Small intestine (tissue), 7 donors: ENCODE results near the gene SPIRE2. TPM values are rescaled to one million over a fixed set of nuclear protein-coding genes. Genes with fewer than 3 reads are reported as not detected.
A peak's percentile ranks its signal among the peaks of the same experiment; 100 is the strongest.

ENCODE experiments used
- DNase-seq, 2 donors: peaks; one replicate each; pipeline versions ENCODE4 v3.0.0 to v3.0.0-alpha.2; 2013
- FAIRE-seq: peaks from 2 replicates; lab custom pipeline; 2012; peaks lifted over from hg19 to GRCh38; lab: Jason Lieb, UNC
- H3K27ac ChIP-seq, 3 donors: one replicate each; pipeline ENCODE4 v1.5.1; 2013; ENCODE audit warnings: low read length in 2 of 3, mild to moderate bottlenecking in 2 of 3, control low read depth in 1 of 3, inconsistent platforms in 1 of 3, low read depth in 1 of 3, moderate library complexity in 1 of 3
- H3K27me3 ChIP-seq, 3 donors: one replicate each; pipeline ENCODE4 v1.6.1; 2013; ENCODE audit warnings: low read length in 3 of 3, inconsistent platforms in 1 of 3; ENCODE audit not compliant: control insufficient read depth in 3 of 3, insufficient read depth in 3 of 3
- H3K36me3 ChIP-seq, 3 donors: one replicate each; pipeline ENCODE4 v1.6.1; 2013; ENCODE audit warnings: low read length in 3 of 3, inconsistent platforms in 1 of 3, low read depth in 1 of 3, mild to moderate bottlenecking in 1 of 3, moderate library complexity in 1 of 3; ENCODE audit not compliant: control insufficient read depth in 3 of 3, insufficient read depth in 2 of 3
- H3K4me1 ChIP-seq, 3 donors: one replicate each; pipeline ENCODE4 v1.6.1; 2013; ENCODE audit warnings: low read length in 2 of 3, inconsistent platforms in 1 of 3, low read depth in 1 of 3, mild to moderate bottlenecking in 1 of 3, moderate library complexity in 1 of 3; ENCODE audit not compliant: control insufficient read depth in 3 of 3, insufficient read depth in 2 of 3
- H3K4me3 ChIP-seq, 3 donors: one replicate each; pipeline ENCODE4 v1.5.1; 2013; ENCODE audit warnings: low read length in 3 of 3, control low read depth in 1 of 3, inconsistent platforms in 1 of 3, low read depth in 1 of 3, mild to moderate bottlenecking in 1 of 3, moderate library complexity in 1 of 3
- H3K9me3 ChIP-seq, 2 donors: one replicate each; pipeline ENCODE4 v1.6.1; 2013; ENCODE audit warnings: low read depth in 1 of 2, low read length in 1 of 2; ENCODE audit not compliant: control insufficient read depth in 2 of 2, insufficient read depth in 1 of 2
- WGBS, 3 donors: extraction: QIAGEN DNeasy Blood & Tissue Kit; methylation state at CpG; one replicate each; pipeline ENCODE4 v1.1.7; 2013; 5-methylcytosine and 5-hydroxymethylcytosine counted together
- polyA plus RNA-seq, 4 donors: library from polyadenylated mRNA; stranded (reverse) in 3 of 4; unstranded in 1 of 4; fragments of 200-250 nt in 3 of 4; fragments of 120-200 nt in 1 of 4; gene quantifications; one replicate each; pipeline versions ENCODE4 v1.2.1 to v1.2.3, GENCODE V29; 2013
- donor health status: healthy with polysubstance abuse.
- donor health status: control.
- donor health status: control.
- donor health status: Bipolar disorder and iron deficiency.
- donor health status: healthy.

Gene SPIRE2
- polyA plus RNA-seq, 4 donors = 19.6 to 61.5 (median 44.9) TPM

DNA sequence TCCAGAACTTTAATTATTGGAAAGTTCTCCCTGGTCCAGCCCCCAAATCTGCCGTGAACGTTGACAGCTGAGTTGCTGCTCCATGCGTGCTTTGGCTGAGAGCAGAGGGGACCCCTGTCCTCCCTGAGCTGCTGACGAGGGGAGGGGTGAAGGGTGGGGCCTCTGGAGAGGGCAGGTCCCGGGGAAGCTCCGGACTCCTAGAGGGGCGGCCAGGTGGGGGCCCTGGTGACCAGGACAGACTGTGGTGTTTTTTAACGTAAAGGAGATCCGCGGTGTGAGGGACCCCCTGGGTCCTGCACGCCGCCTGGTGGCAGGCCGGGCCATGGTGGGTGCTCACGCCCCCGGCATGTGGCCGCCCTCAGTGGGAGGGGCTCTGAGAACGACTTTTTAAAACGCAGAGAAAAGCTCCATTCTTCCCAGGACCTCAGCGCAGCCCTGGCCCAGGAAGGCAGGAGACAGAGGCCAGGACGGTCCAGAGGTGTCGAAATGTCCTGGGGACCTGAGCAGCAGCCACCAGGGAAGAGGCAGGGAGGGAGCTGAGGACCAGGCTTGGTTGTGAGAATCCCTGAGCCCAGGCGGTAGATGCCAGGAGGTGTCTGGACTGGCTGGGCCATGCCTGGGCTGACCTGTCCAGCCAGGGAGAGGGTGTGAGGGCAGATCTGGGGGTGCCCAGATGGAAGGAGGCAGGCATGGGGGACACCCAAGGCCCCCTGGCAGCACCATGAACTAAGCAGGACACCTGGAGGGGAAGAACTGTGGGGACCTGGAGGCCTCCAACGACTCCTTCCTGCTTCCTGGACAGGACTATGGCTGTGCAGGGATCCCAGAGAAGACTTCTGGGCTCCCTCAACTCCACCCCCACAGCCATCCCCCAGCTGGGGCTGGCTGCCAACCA, 90.4 kb downstream of the SPIRE2 start, which contains the start of gene MC1R:
TSS of gene MC1R (plus strand) at position 410 of the 895 bp plus-strand sequence. CDS start at position 807, 397 bp downstream.
- H3K36me3 ChIP-seq = peaks cover 0 to 1% (median 0%) of the 10 kb centered on the region in 3 donors
- peak within 1 kb of the TSS in 2 of 3 donors; percentile 14 to 25 for H3K4me3 ChIP-seq
- WGBS, 3 donors = 4 to 7% (median 5%) methylated on average over 16 to 23 of the region's 23 CpGs
- peaks cover 2 to 32% (median 13%) of the 10 kb centered on the region in 3 donors for H3K4me1 ChIP-seq
- H3K27ac ChIP-seq = peak within 1 kb of the TSS in 1 of 3 donors; percentile 21
- H3K27me3 ChIP-seq = peaks cover 0 to 52% (median 0%) of the 10 kb centered on the region in 3 donors
- no peak for FAIRE-seq
- DNase-seq = peak in 1 of 2 donors; percentile 38
- no peaks in the 10 kb centered on the region for H3K9me3 ChIP-seq

DNA sequence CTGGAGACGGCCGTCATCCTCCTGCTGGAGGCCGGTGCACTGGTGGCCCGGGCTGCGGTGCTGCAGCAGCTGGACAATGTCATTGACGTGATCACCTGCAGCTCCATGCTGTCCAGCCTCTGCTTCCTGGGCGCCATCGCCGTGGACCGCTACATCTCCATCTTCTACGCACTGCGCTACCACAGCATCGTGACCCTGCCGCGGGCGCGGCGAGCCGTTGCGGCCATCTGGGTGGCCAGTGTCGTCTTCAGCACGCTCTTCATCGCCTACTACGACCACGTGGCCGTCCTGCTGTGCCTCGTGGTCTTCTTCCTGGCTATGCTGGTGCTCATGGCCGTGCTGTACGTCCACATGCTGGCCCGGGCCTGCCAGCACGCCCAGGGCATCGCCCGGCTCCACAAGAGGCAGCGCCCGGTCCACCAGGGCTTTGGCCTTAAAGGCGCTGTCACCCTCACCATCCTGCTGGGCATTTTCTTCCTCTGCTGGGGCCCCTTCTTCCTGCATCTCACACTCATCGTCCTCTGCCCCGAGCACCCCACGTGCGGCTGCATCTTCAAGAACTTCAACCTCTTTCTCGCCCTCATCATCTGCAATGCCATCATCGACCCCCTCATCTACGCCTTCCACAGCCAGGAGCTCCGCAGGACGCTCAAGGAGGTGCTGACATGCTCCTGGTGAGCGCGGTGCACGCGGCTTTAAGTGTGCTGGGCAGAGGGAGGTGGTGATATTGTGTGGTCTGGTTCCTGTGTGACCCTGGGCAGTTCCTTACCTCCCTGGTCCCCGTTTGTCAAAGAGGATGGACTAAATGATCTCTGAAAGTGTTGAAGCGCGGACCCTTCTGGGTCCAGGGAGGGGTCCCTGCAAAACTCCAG, 91.5 kb downstream of the SPIRE2 start:
- DNase-seq (no peak), FAIRE-seq (no peak)
- Histone ChIP-seq H3K27me3 (peaks cover 0 to 63% (median 0%) of the 10 kb centered on the region in 3 donors), H3K36me3 (no peaks in the 10 kb centered on the region), H3K4me1 (peaks cover 2 to 43% (median 16%) of the 10 kb centered on the region in 3 donors), H3K9me3 (no peaks in the 10 kb centered on the region), H3K4me3 (no peak overlapping the region), H3K27ac (no peak overlapping the region)
- WGBS, 3 donors = 82 to 91% (median 87%) methylated on average over 52 of the region's 52 CpGs

GRCh38 chr16:89920723-89921122, 92.4 kb downstream of the SPIRE2 start:
- 16 to 51% (median 23%) methylated on average over 6 of the region's 6 CpGs for WGBS, 3 donors
- peak overlapping the region in 1 of 3 donors; percentile 89 for H3K27ac ChIP-seq
- FAIRE-seq (no peak), DNase-seq (no peak)
- H3K27me3 ChIP-seq = peaks cover 0 to 72% (median 1%) of the 10 kb centered on the region in 3 donors
- H3K9me3 ChIP-seq = no peaks in the 10 kb centered on the region
- no peak overlapping the region for H3K4me3 ChIP-seq
- peaks cover 2 to 45% (median 20%) of the 10 kb centered on the region in 3 donors for H3K4me1 ChIP-seq
- H3K36me3 ChIP-seq = no peaks in the 10 kb centered on the region

Other genes with a start within 250 kb of the SPIRE2 start
- gene DPEP1, start 214.8 kb upstream of the SPIRE2 start, polyA plus RNA-seq = 100 to 1,000 TPM; 125 to 375 (median 342) TPM
- gene CHMP1A, start 170.8 kb upstream of the SPIRE2 start, polyA plus RNA-seq = 100 to 1,000 TPM in 2 of 4 donors, 10 to 100 TPM in 2; 78.6 to 202 (median 138) TPM
- 10 to 100 TPM in 1 of 4 donors, 1 to 10 TPM in 3; 6.5 to 17.0 (median 8.1) TPM for gene SPATA33, start 170.6 kb upstream of the SPIRE2 start, polyA plus RNA-seq
- gene CDK10, start 141.8 kb upstream of the SPIRE2 start, polyA plus RNA-seq = 100 to 1,000 TPM; 100 to 239 (median 167) TPM
- 10 to 100 TPM in 3 of 4 donors, 1 to 10 TPM in 1; 9.2 to 42.7 (median 24.9) TPM for gene SPATA2L, start 126.8 kb upstream of the SPIRE2 start, polyA plus RNA-seq
- gene VPS9D1, start 107.6 kb upstream of the SPIRE2 start, polyA plus RNA-seq = 10 to 100 TPM; 12.3 to 48.5 (median 28.8) TPM
- gene ZNF276, start 106.9 kb upstream of the SPIRE2 start, polyA plus RNA-seq = 10 to 100 TPM; 19.3 to 37.1 (median 28.2) TPM
- 10 to 100 TPM in 2 of 4 donors, 1 to 10 TPM in 2; 3.0 to 24.6 (median 15.5) TPM for gene FANCA, start 11.8 kb upstream of the SPIRE2 start, polyA plus RNA-seq
- gene TCF25, start 45.1 kb downstream of the SPIRE2 start, polyA plus RNA-seq = 100 to 1,000 TPM; 123 to 356 (median 167) TPM
- 1 to 10 TPM; 3.4 to 8.3 (median 4.7) TPM for gene MC1R, start 90.4 kb downstream of the SPIRE2 start, polyA plus RNA-seq
- gene TUBB3, start 94.9 kb downstream of the SPIRE2 start, polyA plus RNA-seq = 10 to 100 TPM in 1 of 4 donors, 1 to 10 TPM in 2, under 1 TPM in 1; 0.89 to 42.0 (median 4.6) TPM
- gene DEF8, start 120.3 kb downstream of the SPIRE2 start, polyA plus RNA-seq = 10 to 100 TPM; 18.3 to 40.5 (median 31.0) TPM
- gene DBNDD1, start 191.0 kb downstream of the SPIRE2 start, polyA plus RNA-seq = 1 to 10 TPM in 2 of 4 donors, under 1 TPM in 1, not detected in 1; 0.67 to 8.3 (median 2.2) TPM
- gene PRDM7, start 248.9 kb downstream of the SPIRE2 start, polyA plus RNA-seq = under 1 TPM in 1 of 4 donors, not detected in 3; 0.01 TPM